ENCODE measurements around the gene AK8. TPM values are rescaled to one million over a fixed set of nuclear protein-coding genes. Genes with fewer than 3 reads are reported as not detected.

Gene AK8
- polyA plus RNA-seq, 1 of the 3 experiments (the other 2 are of a cell fraction): 0.77 TPM

DNA sequence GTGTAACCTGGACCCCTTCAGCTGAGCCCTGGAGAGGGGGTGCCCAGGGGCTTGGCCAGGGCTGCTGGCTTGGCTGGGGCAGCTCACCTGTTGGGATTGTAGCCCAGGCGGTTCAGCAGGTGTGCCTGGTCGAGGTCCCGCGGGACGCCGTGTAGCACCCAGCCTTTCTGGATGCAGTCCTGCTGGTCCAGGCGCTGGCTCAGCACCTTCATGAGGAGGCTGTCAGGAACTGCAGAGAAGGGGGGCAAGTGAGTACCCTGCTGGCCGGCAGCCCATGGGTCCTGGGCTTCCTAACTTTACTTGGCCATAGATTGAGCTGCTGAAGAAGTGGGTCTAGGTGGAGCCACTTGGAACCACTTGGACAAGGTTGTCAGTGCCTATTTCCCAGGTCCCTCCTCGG lies 85.5 kb downstream of the AK8 start:
- POLR2A ChIA-PET: no interaction called here
- Histone ChIP-seq H3K4me3 (ENCODE audit: low read depth in 2 of 2, low read length in 1 of 2) (no peak overlapping the region), H3K9ac (no peak overlapping the region), H3K9me3 (no peaks in the 10 kb centered on the region), H3K9me2 (no peaks in the 10 kb centered on the region), H3K27me3 (ENCODE audit: insufficient read depth) (no peaks in the 10 kb centered on the region), H3K4me1 (ENCODE audit: control insufficient read depth in 1 of 2, insufficient read depth in 2 of 2, low read depth in 1 of 2, low read length in 1 of 2) (no peaks in the 10 kb centered on the region; a peak in 1 of 4 replicates), H3K79me2 (ENCODE audit: insufficient read depth) (no peaks in the 10 kb centered on the region), H3K4me2 (no peak overlapping the region), H2AFZ (ENCODE audit: low read depth) (no peak overlapping the region), H3F3A (replicated peaks; ENCODE audit: insufficient read depth) (no peaks in the 10 kb centered on the region), H4K20me1 (ENCODE audit: insufficient read depth) (no peaks in the 10 kb centered on the region), H3K27ac (ENCODE audit: low read depth in 2 of 2, low read length in 1 of 2) (no peak overlapping the region), H3K36me3 (replicated peaks in 1 of 2; ENCODE audit: control insufficient read depth in 1 of 2, insufficient read depth in 2 of 2, low read length in 1 of 2) (no peaks in the 10 kb centered on the region)
- no peak for DNase-seq
- 80% methylated on average over 1 of the region's 9 CpGs for WGBS (ENCODE audit: low lambda C conversion rate)
- no peak for TF ChIP-seq RAD21 (IDR thresholded peaks at IDR 0.05; ENCODE audit: low read length)
- TF ChIP-seq CHD2 (IDR thresholded peaks at IDR 0.05; ENCODE audit: low read length, partially characterized antibody): no peak
- no peak for TF ChIP-seq FOXJ3 (CRISPR knock-in tag; IDR thresholded peaks at IDR 0.05)
- no peak for TF ChIP-seq FOXM1 (IDR thresholded peaks at IDR 0.05; ENCODE audit: low read depth)
- TF ChIP-seq, protein P1, sequence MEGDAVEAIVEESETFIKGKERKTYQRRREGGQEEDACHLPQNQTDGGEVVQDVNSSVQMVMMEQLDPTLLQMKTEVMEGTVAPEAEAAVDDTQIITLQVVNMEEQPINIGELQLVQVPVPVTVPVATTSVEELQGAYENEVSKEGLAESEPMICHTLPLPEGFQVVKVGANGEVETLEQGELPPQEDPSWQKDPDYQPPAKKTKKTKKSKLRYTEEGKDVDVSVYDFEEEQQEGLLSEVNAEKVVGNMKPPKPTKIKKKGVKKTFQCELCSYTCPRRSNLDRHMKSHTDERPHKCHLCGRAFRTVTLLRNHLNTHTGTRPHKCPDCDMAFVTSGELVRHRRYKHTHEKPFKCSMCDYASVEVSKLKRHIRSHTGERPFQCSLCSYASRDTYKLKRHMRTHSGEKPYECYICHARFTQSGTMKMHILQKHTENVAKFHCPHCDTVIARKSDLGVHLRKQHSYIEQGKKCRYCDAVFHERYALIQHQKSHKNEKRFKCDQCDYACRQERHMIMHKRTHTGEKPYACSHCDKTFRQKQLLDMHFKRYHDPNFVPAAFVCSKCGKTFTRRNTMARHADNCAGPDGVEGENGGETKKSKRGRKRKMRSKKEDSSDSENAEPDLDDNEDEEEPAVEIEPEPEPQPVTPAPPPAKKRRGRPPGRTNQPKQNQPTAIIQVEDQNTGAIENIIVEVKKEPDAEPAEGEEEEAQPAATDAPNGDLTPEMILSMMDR (IDR thresholded peaks at IDR 0.05): no peak
- no peak for TF ChIP-seq POLR2AphosphoS5 (IDR thresholded peaks at IDR 0.05; ENCODE audit: low read depth, low read length)
- TF ChIP-seq YY1 (IDR thresholded peaks at IDR 0.05; ENCODE audit: low read depth): no peak
- no peak for TF ChIP-seq RCOR1 (IDR thresholded peaks at IDR 0.05; ENCODE audit: low read length)
- TF ChIP-seq TAF1 (IDR thresholded peaks at IDR 0.05; ENCODE audit: borderline replicate concordance, low read depth, low read length): no peak
- CTCF ChIA-PET: interaction anchor here (1.2 kb wide), 1 partner anchor 8 kb away, joined by 4 read pairs; no protein-coding TSS in a partner anchor

DNA sequence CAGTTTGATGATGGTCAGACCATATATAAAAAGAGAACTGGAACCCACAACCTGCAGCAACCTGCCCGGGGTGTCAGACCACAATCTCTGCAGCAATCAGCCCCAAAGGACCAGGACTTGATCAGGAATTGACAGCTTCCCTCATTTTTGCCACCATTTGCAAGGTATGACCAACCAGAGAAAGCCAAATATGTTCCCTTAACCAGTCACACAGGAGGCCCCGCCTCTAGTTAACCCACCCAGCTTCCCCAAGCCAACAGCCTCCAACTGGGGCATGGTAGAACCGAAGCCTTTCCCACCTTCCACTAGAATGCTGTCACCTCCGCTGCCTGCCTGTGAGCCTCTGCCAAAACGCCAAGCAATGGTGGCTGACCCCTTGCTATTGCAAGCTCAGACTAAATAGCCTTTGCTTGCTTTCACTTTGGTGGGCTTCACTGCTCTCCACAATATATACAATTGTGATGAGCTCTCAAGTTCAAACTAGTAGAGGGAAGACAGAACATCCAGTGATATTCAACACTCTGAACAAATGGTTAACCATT lies 86.3 kb downstream of the AK8 start:
- Histone ChIP-seq H3K4me1 (ENCODE audit: control insufficient read depth in 1 of 2, insufficient read depth in 2 of 2, low read depth in 1 of 2, low read length in 1 of 2) (no peaks in the 10 kb centered on the region), H3K4me2 (no peak overlapping the region), H2AFZ (ENCODE audit: low read depth) (no peak overlapping the region), H3K27me3 (ENCODE audit: insufficient read depth) (no peaks in the 10 kb centered on the region), H3K4me3 (ENCODE audit: low read depth in 2 of 2, low read length in 1 of 2) (no peak overlapping the region), H3F3A (replicated peaks; ENCODE audit: insufficient read depth) (no peaks in the 10 kb centered on the region), H3K27ac (ENCODE audit: low read depth in 2 of 2, low read length in 1 of 2) (no peak overlapping the region), H4K20me1 (ENCODE audit: insufficient read depth) (no peaks in the 10 kb centered on the region), H3K36me3 (replicated peaks in 1 of 2; ENCODE audit: control insufficient read depth in 1 of 2, insufficient read depth in 2 of 2, low read length in 1 of 2) (no peaks in the 10 kb centered on the region), H3K9me2 (no peaks in the 10 kb centered on the region), H3K79me2 (ENCODE audit: insufficient read depth) (no peaks in the 10 kb centered on the region), H3K9me3 (no peaks in the 10 kb centered on the region), H3K9ac (no peak overlapping the region)
- TF ChIP-seq ELF1 (IDR thresholded peaks at IDR 0.05) (no peak), POLR2AphosphoS5 (IDR thresholded peaks at IDR 0.05; ENCODE audit: low read depth, low read length) (no peak), TEAD4 (IDR thresholded peaks at IDR 0.05; ENCODE audit: borderline replicate concordance, insufficient read depth) (no peak)
- TF ChIP-seq, protein P2, sequence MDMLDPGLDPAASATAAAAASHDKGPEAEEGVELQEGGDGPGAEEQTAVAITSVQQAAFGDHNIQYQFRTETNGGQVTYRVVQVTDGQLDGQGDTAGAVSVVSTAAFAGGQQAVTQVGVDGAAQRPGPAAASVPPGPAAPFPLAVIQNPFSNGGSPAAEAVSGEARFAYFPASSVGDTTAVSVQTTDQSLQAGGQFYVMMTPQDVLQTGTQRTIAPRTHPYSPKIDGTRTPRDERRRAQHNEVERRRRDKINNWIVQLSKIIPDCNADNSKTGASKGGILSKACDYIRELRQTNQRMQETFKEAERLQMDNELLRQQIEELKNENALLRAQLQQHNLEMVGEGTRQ (IDR thresholded peaks at IDR 0.05; ENCODE audit: borderline replicate concordance, low read depth, low read length): no peak
- TF ChIP-seq, protein P3, sequence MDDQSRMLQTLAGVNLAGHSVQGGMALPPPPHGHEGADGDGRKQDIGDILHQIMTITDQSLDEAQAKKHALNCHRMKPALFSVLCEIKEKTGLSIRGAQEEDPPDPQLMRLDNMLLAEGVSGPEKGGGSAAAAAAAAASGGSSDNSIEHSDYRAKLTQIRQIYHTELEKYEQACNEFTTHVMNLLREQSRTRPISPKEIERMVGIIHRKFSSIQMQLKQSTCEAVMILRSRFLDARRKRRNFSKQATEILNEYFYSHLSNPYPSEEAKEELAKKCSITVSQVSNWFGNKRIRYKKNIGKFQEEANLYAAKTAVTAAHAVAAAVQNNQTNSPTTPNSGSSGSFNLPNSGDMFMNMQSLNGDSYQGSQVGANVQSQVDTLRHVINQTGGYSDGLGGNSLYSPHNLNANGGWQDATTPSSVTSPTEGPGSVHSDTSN (IDR thresholded peaks at IDR 0.05): no peak
- TF ChIP-seq, protein P4, sequence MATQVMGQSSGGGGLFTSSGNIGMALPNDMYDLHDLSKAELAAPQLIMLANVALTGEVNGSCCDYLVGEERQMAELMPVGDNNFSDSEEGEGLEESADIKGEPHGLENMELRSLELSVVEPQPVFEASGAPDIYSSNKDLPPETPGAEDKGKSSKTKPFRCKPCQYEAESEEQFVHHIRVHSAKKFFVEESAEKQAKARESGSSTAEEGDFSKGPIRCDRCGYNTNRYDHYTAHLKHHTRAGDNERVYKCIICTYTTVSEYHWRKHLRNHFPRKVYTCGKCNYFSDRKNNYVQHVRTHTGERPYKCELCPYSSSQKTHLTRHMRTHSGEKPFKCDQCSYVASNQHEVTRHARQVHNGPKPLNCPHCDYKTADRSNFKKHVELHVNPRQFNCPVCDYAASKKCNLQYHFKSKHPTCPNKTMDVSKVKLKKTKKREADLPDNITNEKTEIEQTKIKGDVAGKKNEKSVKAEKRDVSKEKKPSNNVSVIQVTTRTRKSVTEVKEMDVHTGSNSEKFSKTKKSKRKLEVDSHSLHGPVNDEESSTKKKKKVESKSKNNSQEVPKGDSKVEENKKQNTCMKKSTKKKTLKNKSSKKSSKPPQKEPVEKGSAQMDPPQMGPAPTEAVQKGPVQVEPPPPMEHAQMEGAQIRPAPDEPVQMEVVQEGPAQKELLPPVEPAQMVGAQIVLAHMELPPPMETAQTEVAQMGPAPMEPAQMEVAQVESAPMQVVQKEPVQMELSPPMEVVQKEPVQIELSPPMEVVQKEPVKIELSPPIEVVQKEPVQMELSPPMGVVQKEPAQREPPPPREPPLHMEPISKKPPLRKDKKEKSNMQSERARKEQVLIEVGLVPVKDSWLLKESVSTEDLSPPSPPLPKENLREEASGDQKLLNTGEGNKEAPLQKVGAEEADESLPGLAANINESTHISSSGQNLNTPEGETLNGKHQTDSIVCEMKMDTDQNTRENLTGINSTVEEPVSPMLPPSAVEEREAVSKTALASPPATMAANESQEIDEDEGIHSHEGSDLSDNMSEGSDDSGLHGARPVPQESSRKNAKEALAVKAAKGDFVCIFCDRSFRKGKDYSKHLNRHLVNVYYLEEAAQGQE (IDR thresholded peaks at IDR 0.05; ENCODE audit: low read depth, low read length): no peak
- 56% methylated on average over 5 of the region's 5 CpGs for WGBS (ENCODE audit: low lambda C conversion rate)
- DNase-seq: no peak
- POLR2A ChIA-PET: no interaction called here
- CTCF ChIA-PET: interaction anchor here (1.2 kb wide), 1 partner anchor 8 kb away, joined by 4 read pairs; no protein-coding TSS in a partner anchor
